Natural killer cell (primary cell): ENCODE measurements around the gene DOCK10. TPM values are rescaled to one million over a fixed set of nuclear protein-coding genes. Genes with fewer than 3 reads are reported as not detected.

ENCODE experiments used
- ATAC-seq, 3 donors: fragments of 150-1000 bp in 2 of 3; fragments of 200-7000 bp in 1 of 3; cut with Tn5 transposase; 1 replicate in 1 of 3; 2 replicates in 2 of 3; pipeline ENCODE4 v1.10.0; 2021; ENCODE audit warnings: mild to moderate bottlenecking in 2 of 3, moderate library complexity in 2 of 3
- DNase-seq, 2 donors: peaks; one replicate each; pipeline versions ENCODE4 v3.0.0 to v3.0.0-alpha.2; 2013 to 2021; ENCODE audit warnings: mixed read lengths in 1 of 2
- H3K27ac ChIP-seq: one replicate; pipeline ENCODE4 v1.5.1; 2013; ENCODE audit warnings: mild to moderate bottlenecking, low read length
- H3K27me3 ChIP-seq: one replicate; pipeline ENCODE4 v1.6.1; 2013; ENCODE audit warnings: low read length; ENCODE audit not compliant: control insufficient read depth, insufficient read depth
- H3K36me3 ChIP-seq: one replicate; pipeline ENCODE4 v1.6.1; 2013; ENCODE audit warnings: low read length; ENCODE audit not compliant: control insufficient read depth, insufficient read depth
- H3K4me1 ChIP-seq: one replicate; pipeline ENCODE4 v1.6.1; 2013; ENCODE audit warnings: low read length; ENCODE audit not compliant: control insufficient read depth, insufficient read depth
- H3K4me3 ChIP-seq: one replicate; pipeline ENCODE4 v1.5.1; 2013; ENCODE audit warnings: low read length
- H3K9me3 ChIP-seq: one replicate; pipeline ENCODE4 v1.6.1; 2013; ENCODE audit warnings: low read length; ENCODE audit not compliant: control insufficient read depth, insufficient read depth
- H3K27ac Mint-ChIP-seq, 2 donors: one replicate each; pipeline ENCODE4 v1.8.0; 2022; ENCODE audit warnings: mild to moderate bottlenecking in 2 of 2, mixed read lengths in 2 of 2, moderate library complexity in 1 of 2
- H3K27me3 Mint-ChIP-seq, 2 donors: one replicate each; pipeline ENCODE4 v1.8.0; 2022; ENCODE audit warnings: low read depth in 2 of 2, mixed read lengths in 2 of 2
- H3K36me3 Mint-ChIP-seq: one replicate; pipeline ENCODE4 v1.8.0; 2022; ENCODE audit warnings: mixed read lengths
- H3K4me1 Mint-ChIP-seq, 2 donors: one replicate each; pipeline ENCODE4 v1.8.0; 2022; ENCODE audit warnings: mixed read lengths in 2 of 2
- H3K4me3 Mint-ChIP-seq: one replicate; pipeline ENCODE4 v1.8.0; 2022; ENCODE audit warnings: mild to moderate bottlenecking, moderate library complexity, mixed read lengths
- H3K9me3 Mint-ChIP-seq, 2 donors: one replicate each; pipeline ENCODE4 v1.8.0; 2022; ENCODE audit warnings: mixed read lengths in 2 of 2
- WGBS: methylation state at CpG from one replicate; pipeline ENCODE4 v1.1.7; 2013; ENCODE audit warnings: missing lambda C conversion rate; ENCODE audit not compliant: insufficient coverage; 5-methylcytosine and 5-hydroxymethylcytosine counted together
- intact Hi-C: fragments of 100-400 bp; cut with micrococcal nuclease; formaldehyde crosslinking; loops from one replicate; pipeline ENCODE4 v1.14.2; 2022
- total RNA-seq, 4 donors: library from RNA; stranded (reverse); fragments of 120-200 nt in 1 of 4; gene quantifications; one replicate each; pipeline versions ENCODE4 v1.2.3 to v1.2.4, GENCODE V29; 2013 to 2022
- TF ChIP-seq, protein P1 (sequence below): fragments of 200-600 bp; IDR thresholded peaks from one replicate; pipeline ENCODE4 v1.8.0; 2022; ENCODE audit warnings: antibody characterized with exemption

The DOCK10 gene
- total RNA-seq, 3 donors from 2014 or later (not counting 1 experiment from before 2014, with no cell fraction given): 181 to 213 (median 182) TPM

DNA sequence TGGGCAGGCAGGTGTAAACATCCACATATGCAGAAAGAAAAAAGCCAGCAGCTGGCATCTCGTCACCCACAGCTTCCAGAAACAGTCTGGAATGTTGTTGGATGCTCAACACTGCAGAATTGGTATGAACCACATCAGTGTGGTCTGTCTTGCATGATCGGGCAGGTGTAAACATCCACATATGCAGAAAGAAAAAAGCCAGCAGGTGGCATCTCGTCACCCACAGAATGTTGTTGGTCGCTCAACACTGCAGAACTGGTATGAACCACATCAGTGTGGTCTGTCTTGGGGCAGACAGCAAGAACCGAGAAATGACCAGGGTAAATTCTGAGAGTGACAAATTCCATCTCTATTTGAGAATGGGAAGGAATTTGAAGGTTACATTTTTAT lies 39.6 kb downstream of the DOCK10 start:
- H3K27ac ChIP-seq: no peak overlapping the region
- DNase-seq (peak; percentile 23 to 65), ATAC-seq (peak; percentile 56 to 71 (median 61))
- peak overlapping the region; percentile 42 for H3K4me3 Mint-ChIP-seq
- H3K27me3 ChIP-seq: no peaks in the 10 kb centered on the region
- peak overlapping the region; percentile 74 to 89 for H3K27ac Mint-ChIP-seq
- H3K4me1 ChIP-seq: peaks cover 22% of the 10 kb centered on the region
- H3K36me3 ChIP-seq: no peaks in the 10 kb centered on the region
- no peaks in the 10 kb centered on the region for H3K9me3 Mint-ChIP-seq
- WGBS: 18% methylated on average over 5 of the region's 5 CpGs
- no peaks in the 10 kb centered on the region for H3K36me3 Mint-ChIP-seq
- H3K4me3 ChIP-seq: no peak overlapping the region
- H3K4me1 Mint-ChIP-seq: peaks cover 70 to 78% of the 10 kb centered on the region in 2 donors
- H3K9me3 ChIP-seq: no peaks in the 10 kb centered on the region
- intact Hi-C loops: loop anchor here (1.0 to 2.0 kb wide), 3 partner anchors 34 to 115 kb away; no protein-coding TSS in a partner anchor
- no peaks in the 10 kb centered on the region for H3K27me3 Mint-ChIP-seq
- TF ChIP-seq, protein P1, sequence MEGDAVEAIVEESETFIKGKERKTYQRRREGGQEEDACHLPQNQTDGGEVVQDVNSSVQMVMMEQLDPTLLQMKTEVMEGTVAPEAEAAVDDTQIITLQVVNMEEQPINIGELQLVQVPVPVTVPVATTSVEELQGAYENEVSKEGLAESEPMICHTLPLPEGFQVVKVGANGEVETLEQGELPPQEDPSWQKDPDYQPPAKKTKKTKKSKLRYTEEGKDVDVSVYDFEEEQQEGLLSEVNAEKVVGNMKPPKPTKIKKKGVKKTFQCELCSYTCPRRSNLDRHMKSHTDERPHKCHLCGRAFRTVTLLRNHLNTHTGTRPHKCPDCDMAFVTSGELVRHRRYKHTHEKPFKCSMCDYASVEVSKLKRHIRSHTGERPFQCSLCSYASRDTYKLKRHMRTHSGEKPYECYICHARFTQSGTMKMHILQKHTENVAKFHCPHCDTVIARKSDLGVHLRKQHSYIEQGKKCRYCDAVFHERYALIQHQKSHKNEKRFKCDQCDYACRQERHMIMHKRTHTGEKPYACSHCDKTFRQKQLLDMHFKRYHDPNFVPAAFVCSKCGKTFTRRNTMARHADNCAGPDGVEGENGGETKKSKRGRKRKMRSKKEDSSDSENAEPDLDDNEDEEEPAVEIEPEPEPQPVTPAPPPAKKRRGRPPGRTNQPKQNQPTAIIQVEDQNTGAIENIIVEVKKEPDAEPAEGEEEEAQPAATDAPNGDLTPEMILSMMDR: no peak

DNA sequence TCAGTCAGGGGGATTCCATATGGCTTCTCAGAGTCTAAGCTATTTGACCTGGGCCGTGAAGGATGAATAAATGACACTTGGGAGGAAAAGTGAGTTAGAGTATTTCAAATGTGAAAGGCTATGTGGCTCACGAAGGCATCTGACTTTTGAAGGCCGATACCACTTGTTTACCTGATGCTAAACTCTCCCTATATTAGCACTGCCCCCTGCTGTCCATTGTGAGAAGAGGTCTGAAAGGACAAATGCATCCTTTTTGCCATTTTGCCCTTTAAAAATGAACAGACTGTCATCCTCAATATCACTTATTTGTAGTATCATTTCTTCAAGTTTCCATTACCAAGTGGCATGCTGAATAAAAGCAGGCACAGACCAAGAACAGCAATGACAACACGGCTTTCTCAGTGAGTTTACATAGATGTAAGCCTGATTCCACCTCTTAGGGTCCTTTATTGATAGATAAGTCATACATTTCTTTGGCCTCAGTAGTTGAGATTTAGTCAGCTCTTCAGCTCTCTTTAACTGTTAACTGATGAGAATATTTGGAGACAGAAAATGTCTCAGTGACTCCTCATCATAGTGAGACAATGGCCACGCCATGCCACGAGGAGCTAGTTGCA lies 40.1 kb downstream of the DOCK10 start:
- ATAC-seq: peak; percentile 81 to 89 (median 82)
- Mint-ChIP-seq H3K4me3 (peak overlapping the region; percentile 53), H3K27me3 (no peaks in the 10 kb centered on the region), H3K27ac (peak overlapping the region; percentile 74 to 89), H3K9me3 (no peaks in the 10 kb centered on the region), H3K4me1 (peaks cover 70 to 78% of the 10 kb centered on the region in 2 donors), H3K36me3 (no peaks in the 10 kb centered on the region)
- intact Hi-C loops: loop anchor here (1.0 to 2.0 kb wide), 3 partner anchors 33 to 115 kb away; no protein-coding TSS in a partner anchor
- TF ChIP-seq, protein P1: peak; percentile 78
- H3K27me3 ChIP-seq: no peaks in the 10 kb centered on the region
- no peak overlapping the region for H3K4me3 ChIP-seq
- DNase-seq: peak; percentile 40 to 90
- no peaks in the 10 kb centered on the region for H3K9me3 ChIP-seq
- H3K27ac ChIP-seq: peak overlapping the region; percentile 45
- peaks cover 22% of the 10 kb centered on the region for H3K4me1 ChIP-seq
- no peaks in the 10 kb centered on the region for H3K36me3 ChIP-seq
- 40% methylated on average over 6 of the region's 6 CpGs for WGBS

DNA sequence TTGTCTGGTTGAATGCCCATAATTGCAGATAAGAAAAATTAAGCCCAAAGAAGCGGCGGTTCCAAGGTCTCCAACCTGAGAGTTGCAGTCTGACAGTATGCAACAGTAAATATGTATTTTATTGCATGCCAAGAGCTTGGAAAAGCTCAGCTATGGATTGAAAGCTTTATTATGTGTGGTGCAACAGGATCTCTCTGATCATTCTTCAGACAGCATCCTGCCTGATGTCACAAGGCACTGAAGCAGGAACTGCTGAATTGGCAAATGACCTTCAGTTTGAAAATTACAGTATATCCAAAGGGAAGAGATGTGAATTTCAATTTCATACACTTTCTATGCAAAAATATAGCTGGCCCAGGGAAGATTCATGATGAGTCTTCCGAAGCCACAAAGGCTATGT lies 42.5 kb downstream of the DOCK10 start:
- WGBS: 96% methylated on average over 3 of the region's 3 CpGs
- intact Hi-C loops: no loop called here
- Mint-ChIP-seq H3K36me3 (no peaks in the 10 kb centered on the region), H3K4me1 (peaks cover 73 to 83% of the 10 kb centered on the region in 2 donors), H3K9me3 (no peaks in the 10 kb centered on the region), H3K27me3 (no peaks in the 10 kb centered on the region), H3K4me3 (no peak overlapping the region), H3K27ac (peak overlapping the region; percentile 37 to 47)
- Histone ChIP-seq H3K36me3 (no peaks in the 10 kb centered on the region), H3K4me1 (peaks cover 26% of the 10 kb centered on the region), H3K9me3 (no peaks in the 10 kb centered on the region), H3K4me3 (no peak overlapping the region), H3K27me3 (no peaks in the 10 kb centered on the region), H3K27ac (no peak overlapping the region)
- no peak for ATAC-seq
- TF ChIP-seq, protein P1: no peak
- DNase-seq: no peak
